GM12878 (cell line): ENCODE results near the gene BCL2L14.

Source experiments
- BCL11A ChIP-seq: IDR thresholded peaks from 2 replicates; pipeline ENCODE4 v1.6.1; 2011; ENCODE audit warnings: low read depth, low read length
- CREB1 ChIP-seq: IDR thresholded peaks from 2 replicates; pipeline ENCODE4 v1.6.1; 2012; ENCODE audit warnings: low read depth, mild to moderate bottlenecking, inconsistent platforms
- POLR2AphosphoS5 ChIP-seq: IDR thresholded peaks from 2 replicates; pipeline ENCODE4 v1.6.1; 2011; ENCODE audit warnings: mild to moderate bottlenecking, low read length, inconsistent platforms
- SMAD1 ChIP-seq: fragments of 450-650 bp; IDR thresholded peaks from 2 replicates; pipeline ENCODE4 v1.6.1; 2018; ENCODE audit warnings: mild to moderate bottlenecking, low read depth; ENCODE audit not compliant: partially characterized antibody
- TF ChIP-seq, protein P1 (sequence below), 3 experiments: IDR thresholded peaks in 2 of 3; conservative IDR thresholded peaks in 1 of 3; 2 replicates each; pipeline ENCODE4 v1.5.1; 2011; ENCODE audit warnings: low read depth in 3 of 3, low read length in 3 of 3, mild to moderate bottlenecking in 3 of 3, control low read depth in 2 of 3, moderate library complexity in 2 of 3, inconsistent platforms in 1 of 3, mixed read lengths in 1 of 3; ENCODE audit not compliant: control insufficient read depth in 2 of 3, insufficient read depth in 1 of 3; ENCODE audit errors: extremely low read depth in 1 of 3

DNA sequence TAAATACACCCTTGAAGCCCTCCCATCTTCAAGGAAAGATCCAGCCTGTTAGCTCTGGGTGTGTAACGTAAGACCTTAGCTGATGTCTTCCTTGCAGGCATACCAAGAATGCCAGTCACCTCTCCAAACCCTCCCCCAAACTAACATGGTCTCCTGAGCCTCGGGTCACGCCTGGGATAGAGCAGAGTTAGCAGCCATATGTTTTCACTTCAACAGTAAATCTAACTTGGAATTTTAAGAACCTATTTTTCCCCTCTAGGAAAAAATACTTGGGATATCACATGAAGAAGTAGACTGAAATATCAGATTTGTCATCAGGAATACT lies 27.9 kb downstream of the BCL2L14 start:
- TF ChIP-seq CREB1 (no peak), POLR2AphosphoS5 (no peak), BCL11A (no peak), SMAD1 (no peak)
- TF ChIP-seq, protein P1, sequence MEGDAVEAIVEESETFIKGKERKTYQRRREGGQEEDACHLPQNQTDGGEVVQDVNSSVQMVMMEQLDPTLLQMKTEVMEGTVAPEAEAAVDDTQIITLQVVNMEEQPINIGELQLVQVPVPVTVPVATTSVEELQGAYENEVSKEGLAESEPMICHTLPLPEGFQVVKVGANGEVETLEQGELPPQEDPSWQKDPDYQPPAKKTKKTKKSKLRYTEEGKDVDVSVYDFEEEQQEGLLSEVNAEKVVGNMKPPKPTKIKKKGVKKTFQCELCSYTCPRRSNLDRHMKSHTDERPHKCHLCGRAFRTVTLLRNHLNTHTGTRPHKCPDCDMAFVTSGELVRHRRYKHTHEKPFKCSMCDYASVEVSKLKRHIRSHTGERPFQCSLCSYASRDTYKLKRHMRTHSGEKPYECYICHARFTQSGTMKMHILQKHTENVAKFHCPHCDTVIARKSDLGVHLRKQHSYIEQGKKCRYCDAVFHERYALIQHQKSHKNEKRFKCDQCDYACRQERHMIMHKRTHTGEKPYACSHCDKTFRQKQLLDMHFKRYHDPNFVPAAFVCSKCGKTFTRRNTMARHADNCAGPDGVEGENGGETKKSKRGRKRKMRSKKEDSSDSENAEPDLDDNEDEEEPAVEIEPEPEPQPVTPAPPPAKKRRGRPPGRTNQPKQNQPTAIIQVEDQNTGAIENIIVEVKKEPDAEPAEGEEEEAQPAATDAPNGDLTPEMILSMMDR (IDR thresholded peaks at IDR 0.05 in 2 of 3, conservative IDR thresholded peaks at IDR 0.05 in 1 of 3; ENCODE audit: control insufficient read depth in 2 of 3, extremely low read depth in 1 of 3, insufficient read depth in 1 of 3, low read depth in 3 of 3, low read length in 3 of 3), result no peak
